Measurements from ENCODE around the gene TCF7L2.

DNA sequence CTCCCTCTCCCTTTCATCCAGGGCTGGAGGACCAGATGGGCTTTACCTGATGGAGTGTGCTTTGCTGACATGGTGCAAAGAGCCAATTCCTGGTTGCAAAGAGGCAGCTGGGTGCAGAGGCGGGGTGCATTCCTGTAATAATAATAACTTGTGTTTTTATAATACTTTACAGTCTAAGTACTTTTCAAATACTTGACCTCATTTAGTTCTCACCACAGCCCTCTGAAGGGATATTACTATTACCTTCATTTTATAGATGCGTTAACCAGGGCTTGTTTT is 70.4 kb downstream of the TCF7L2 start:
- TF ChIP-seq GATA3 (IDR thresholded peaks at IDR 0.05; ENCODE audit: low read depth, low read length) (no peak), GATA2 (IDR thresholded peaks at IDR 0.05; ENCODE audit: low read depth, low read length) (no peak)

Data from SH-SY5Y (cell line).